Measurements from ENCODE around the gene RPL28. TPM values are rescaled to one million over a fixed set of nuclear protein-coding genes. Genes with fewer than 3 reads are reported as not detected.

Gene RPL28
- total RNA-seq, 2 donors from 2014 or later: 113 to 268 TPM

DNA sequence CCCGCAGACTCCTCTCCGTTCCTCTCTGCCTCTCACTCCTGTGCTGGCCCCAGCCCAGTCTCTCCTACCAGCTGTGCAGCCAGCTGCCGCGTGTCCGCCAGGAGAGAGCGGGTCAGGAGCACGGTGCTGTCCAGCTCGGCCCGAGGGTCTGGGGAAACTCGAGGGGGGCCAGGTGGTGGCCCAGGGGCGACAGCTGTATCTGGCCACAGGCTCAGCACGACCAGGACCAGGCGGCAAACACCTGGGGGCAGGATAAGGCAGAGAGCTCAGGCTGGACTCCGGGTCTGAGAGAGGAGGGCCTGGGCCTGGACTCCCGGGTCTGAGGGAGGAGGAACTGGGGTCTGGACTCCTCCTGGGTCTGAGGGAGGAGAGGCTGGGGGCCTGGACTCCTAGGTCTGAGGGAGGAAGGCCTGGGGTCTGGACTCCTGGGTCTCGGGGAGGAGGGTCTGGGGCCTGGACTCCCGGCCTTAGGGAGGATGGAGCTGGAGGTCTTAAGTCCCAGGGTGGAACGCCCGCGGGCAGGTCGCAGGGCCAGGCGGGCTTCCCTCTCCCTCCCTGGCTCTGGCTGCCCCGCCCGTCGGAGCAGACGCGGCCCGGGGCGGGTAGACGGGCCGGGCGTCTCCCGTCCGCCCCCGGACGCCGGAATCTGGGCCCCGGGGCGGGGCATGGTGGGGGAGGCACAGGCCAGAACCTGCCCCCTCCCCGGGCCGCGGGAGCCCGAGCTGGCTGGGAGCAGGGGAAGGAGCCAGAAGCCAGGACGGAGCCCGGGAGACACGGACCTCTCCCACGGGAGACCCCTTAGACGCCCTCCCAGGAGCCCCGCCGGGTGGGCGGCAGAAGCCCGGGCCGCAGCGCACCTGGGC is 16.8 kb upstream of the RPL28 start:
- Histone ChIP-seq H3K9me3 (no peaks in the 10 kb centered on the region), H3K4me3 (no peak overlapping the region), H3K36me3 (replicated peaks in 1 of 2; ENCODE audit: insufficient read depth in 1 of 2, low read depth in 2 of 2) (no peaks in the 10 kb centered on the region), H3K27me3 (peaks cover 0 to 32% of the 10 kb centered on the region in 2 donors), H3K4me1 (peaks cover 21% of the 10 kb centered on the region), H3K27ac (no peak overlapping the region)
- WGBS, 2 donors: 8 to 25% methylated on average over 8 to 53 of the region's 54 CpGs
- ATAC-seq (no peak), DNase-seq (no peak)
- TF ChIP-seq, protein P1, sequence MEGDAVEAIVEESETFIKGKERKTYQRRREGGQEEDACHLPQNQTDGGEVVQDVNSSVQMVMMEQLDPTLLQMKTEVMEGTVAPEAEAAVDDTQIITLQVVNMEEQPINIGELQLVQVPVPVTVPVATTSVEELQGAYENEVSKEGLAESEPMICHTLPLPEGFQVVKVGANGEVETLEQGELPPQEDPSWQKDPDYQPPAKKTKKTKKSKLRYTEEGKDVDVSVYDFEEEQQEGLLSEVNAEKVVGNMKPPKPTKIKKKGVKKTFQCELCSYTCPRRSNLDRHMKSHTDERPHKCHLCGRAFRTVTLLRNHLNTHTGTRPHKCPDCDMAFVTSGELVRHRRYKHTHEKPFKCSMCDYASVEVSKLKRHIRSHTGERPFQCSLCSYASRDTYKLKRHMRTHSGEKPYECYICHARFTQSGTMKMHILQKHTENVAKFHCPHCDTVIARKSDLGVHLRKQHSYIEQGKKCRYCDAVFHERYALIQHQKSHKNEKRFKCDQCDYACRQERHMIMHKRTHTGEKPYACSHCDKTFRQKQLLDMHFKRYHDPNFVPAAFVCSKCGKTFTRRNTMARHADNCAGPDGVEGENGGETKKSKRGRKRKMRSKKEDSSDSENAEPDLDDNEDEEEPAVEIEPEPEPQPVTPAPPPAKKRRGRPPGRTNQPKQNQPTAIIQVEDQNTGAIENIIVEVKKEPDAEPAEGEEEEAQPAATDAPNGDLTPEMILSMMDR (IDR thresholded peaks at IDR 0.05): no peak
- no peak for TF ChIP-seq POLR2A (IDR thresholded peaks at IDR 0.05)
- intact Hi-C loops (cut with DNase I): no loop called here

DNA sequence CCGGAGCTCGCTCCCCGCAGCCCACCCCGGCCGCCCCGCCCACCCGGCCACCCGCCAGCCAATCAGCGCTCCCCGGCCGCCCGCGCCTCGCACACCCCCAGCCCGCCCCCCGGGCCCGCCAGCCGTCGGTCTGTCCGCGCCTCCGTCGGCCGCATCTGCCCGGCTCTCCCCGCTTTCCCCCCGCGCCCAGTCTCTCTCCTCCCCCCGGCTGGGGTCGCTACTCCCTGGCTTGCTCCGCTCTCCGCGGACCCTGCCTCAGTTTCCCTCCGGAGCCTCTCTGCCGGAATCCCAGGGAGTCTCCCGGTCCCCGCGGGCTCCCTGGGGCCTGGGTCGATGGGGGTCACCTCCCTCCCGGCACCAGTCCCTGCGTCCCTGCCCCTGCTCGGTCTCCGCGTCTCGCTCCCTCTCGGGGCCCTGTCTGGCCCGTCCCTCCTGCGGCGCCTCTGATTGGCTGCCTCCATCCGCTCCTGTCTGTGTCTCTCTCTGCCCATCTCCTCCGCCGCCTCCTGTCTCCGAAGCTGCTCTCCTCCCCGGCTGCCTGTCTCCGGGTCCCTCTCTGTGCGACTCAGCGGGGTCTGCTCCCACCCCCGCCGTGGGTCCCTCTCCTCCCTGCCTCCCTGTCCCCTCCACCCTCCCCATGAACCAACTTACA is 16.0 kb upstream of the RPL28 start:
- Histone ChIP-seq H3K4me1 (peaks cover 30% of the 10 kb centered on the region), H3K4me3 (no peak overlapping the region), H3K27ac (no peak overlapping the region), H3K27me3 (peaks cover 0 to 35% of the 10 kb centered on the region in 2 donors), H3K9me3 (no peaks in the 10 kb centered on the region), H3K36me3 (replicated peaks in 1 of 2; ENCODE audit: insufficient read depth in 1 of 2, low read depth in 2 of 2) (no peaks in the 10 kb centered on the region)
- intact Hi-C loops (cut with DNase I): no loop called here
- 3 to 4% methylated on average over 12 to 42 of the region's 59 CpGs for WGBS, 2 donors
- no peak for DNase-seq
- no peak for TF ChIP-seq POLR2A (IDR thresholded peaks at IDR 0.05)
- TF ChIP-seq, protein P1 (IDR thresholded peaks at IDR 0.05): no peak
- no peak for ATAC-seq

DNA sequence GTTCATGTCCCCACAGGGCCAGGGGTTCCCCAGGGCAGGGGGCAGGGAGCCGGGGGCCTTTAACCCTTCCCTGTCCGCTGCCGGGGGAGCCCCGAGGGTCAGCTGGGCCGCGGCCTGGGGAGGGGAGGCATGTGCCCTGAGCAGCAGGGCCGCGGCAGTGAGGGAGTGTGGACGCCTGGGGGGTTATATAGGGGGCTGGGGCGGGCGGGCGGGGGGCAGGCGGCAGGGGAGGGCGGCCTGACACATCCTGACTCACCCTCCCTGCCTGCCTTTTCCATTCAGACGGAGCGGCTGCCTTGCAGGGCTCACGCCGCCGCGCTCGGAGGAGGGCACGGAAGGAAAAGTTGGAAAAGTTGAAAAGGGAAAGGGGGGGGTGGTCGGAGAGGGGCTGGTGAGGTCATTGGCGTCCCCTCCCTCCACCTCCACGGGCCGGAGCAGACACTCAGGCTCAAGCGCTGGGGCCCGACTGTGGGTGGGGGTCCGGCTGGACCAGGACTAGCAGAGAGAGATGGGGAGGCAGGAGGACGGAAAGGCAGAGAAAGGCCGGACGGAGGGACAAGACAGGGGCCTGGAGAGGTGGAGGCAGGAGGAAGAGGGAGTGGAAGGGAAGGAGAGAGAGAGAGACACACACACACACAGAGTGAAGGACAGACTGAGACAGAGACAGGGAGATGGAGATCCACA is 15.3 kb upstream of the RPL28 start, which contains the start of gene IL11:
Gene IL11, minus strand, starts transcription at position 159 of the 684 bp plus-strand sequence. Its CDS starts 153 bp downstream, at position 6.
- Histone ChIP-seq H3K4me1 (peaks cover 30% of the 10 kb centered on the region), H3K27me3 (peaks cover 0 to 35% of the 10 kb centered on the region in 2 donors), H3K9me3 (no peaks in the 10 kb centered on the region), H3K36me3 (replicated peaks in 1 of 2; ENCODE audit: insufficient read depth in 1 of 2, low read depth in 2 of 2) (no peaks in the 10 kb centered on the region), H3K4me3 (no peak within 1 kb of the TSS), H3K27ac (no peak within 1 kb of the TSS)
- no peak for DNase-seq
- intact Hi-C loops (cut with DNase I): no loop called here
- 5 to 10% methylated on average over 22 to 28 of the region's 32 CpGs for WGBS, 2 donors
- no peak for ATAC-seq
- no peak for TF ChIP-seq POLR2A (IDR thresholded peaks at IDR 0.05)
- TF ChIP-seq, protein P1 (IDR thresholded peaks at IDR 0.05): no peak

DNA sequence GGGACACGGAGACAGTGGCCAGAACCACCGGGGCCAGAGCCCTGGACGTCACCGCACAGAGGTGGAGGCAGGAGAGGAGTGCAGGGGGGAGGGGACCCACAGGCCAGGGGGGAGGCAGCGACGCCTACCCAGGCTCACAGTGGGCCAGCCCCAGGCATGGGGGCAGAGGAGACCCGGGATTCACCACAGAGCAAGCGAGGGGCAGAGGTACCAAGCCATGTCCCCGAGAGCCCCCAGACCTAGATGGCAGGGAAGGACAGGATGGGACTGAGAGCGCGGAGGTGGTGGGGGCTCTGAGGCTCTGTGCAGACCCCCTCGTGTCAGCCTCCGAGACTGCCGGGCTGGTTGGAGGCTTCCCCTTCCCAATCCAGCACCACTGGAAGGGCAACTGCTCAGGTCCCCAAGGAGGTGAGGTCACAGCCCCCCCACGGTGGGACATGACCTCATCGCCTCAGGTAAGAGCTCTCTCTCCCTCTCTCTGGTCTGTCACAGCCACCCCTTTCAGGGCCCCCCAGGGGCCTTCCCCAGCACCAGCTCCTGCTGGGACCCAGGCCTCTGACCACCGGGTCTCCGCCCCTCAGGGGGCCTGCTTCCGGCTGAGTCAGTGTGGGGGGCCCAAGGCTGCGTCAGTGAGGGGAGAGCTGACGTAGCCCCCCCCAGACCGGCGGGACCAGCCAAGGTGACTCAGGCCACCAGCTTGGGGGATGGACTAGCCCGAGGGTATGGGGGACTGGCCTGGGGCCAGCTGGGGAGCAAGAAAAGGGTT is 13.2 kb upstream of the RPL28 start:
- no peaks in the 10 kb centered on the region for H3K9me3 ChIP-seq
- ATAC-seq (no peak), DNase-seq (no peak)
- no peak overlapping the region for H3K27ac ChIP-seq
- WGBS, 2 donors: 19 to 30% methylated on average over 13 to 24 of the region's 24 CpGs
- H3K36me3 ChIP-seq (replicated peaks in 1 of 2; ENCODE audit: insufficient read depth in 1 of 2, low read depth in 2 of 2): no peaks in the 10 kb centered on the region
- no peak overlapping the region for H3K4me3 ChIP-seq
- TF ChIP-seq, protein P1 (IDR thresholded peaks at IDR 0.05): no peak
- TF ChIP-seq POLR2A (IDR thresholded peaks at IDR 0.05): no peak
- H3K4me1 ChIP-seq: peaks cover 30% of the 10 kb centered on the region
- intact Hi-C loops (cut with DNase I): no loop called here
- peaks cover 0 to 35% of the 10 kb centered on the region in 2 donors for H3K27me3 ChIP-seq
